H1 (cell line): Measurements from ENCODE around the gene RAB34. TPM values are rescaled to one million over a fixed set of nuclear protein-coding genes. Genes with fewer than 3 reads are reported as not detected.
A peak's percentile ranks its signal among the peaks of the same experiment; 100 is the strongest.

Experiments used
- ASH2L ChIP-seq: fragments of 200-600, 300-600 bp; sonication (generic); IDR thresholded peaks from one replicate; pipeline ENCODE4 v1.7.1; 2017; ENCODE audit warnings: low read length
- ATF3 ChIP-seq: IDR thresholded peaks from 2 replicates; pipeline ENCODE4 v1.6.1; 2011; ENCODE audit warnings: low read depth, mild to moderate bottlenecking, low read length; ENCODE audit not compliant: insufficient read depth
- CBX8 ChIP-seq: fragments of 300-800, 300-1000 bp; sonication (generic); IDR thresholded peaks from 2 replicates; pipeline ENCODE4 v1.7.1; 2016; ENCODE audit warnings: low read depth, low read length, borderline replicate concordance
- EZH2 ChIP-seq: fragments of 200-600 bp; sonication (generic); IDR thresholded peaks from 2 replicates; pipeline ENCODE4 v1.7.1; 2012; ENCODE audit warnings: low read depth, mild to moderate bottlenecking, moderate library complexity, low read length, inconsistent platforms; ENCODE audit not compliant: severe bottlenecking
- JUND ChIP-seq: IDR thresholded peaks from 2 replicates; pipeline ENCODE4 v1.6.1; 2011; ENCODE audit warnings: mild to moderate bottlenecking, improper control_type of control experiment, low read length
- KDM4A ChIP-seq: IDR thresholded peaks from one replicate; pipeline ENCODE4 v1.7.1; 2012; ENCODE audit warnings: low read depth, mild to moderate bottlenecking, moderate library complexity, low read length, inconsistent platforms; ENCODE audit not compliant: severe bottlenecking
- KDM5A ChIP-seq: fragments of 200-600 bp; IDR thresholded peaks from 2 replicates; pipeline ENCODE4 v1.7.1; 2012; ENCODE audit warnings: mild to moderate bottlenecking, low read length, inconsistent platforms, mixed read lengths
- POLR2A ChIP-seq, 2 experiments: IDR thresholded peaks; 1 replicate in 1 of 2; 2 replicates in 1 of 2; pipeline ENCODE4 v1.6.1; 2011; ENCODE audit warnings: low read depth in 2 of 2, low read length in 2 of 2, mild to moderate bottlenecking in 2 of 2; ENCODE audit errors: control extremely low read depth in 1 of 2
- RBBP5 ChIP-seq: IDR thresholded peaks from 2 replicates; pipeline ENCODE4 v1.7.1; 2012; ENCODE audit warnings: low read depth, mild to moderate bottlenecking, inconsistent platforms, low read length, moderate library complexity, borderline replicate concordance
- SIX5 ChIP-seq: IDR thresholded peaks from 2 replicates; pipeline ENCODE4 v1.6.1; 2011; ENCODE audit warnings: mild to moderate bottlenecking, low read depth, low read length
- YY1 ChIP-seq: IDR thresholded peaks from 2 replicates; pipeline ENCODE4 v1.6.1; 2011; ENCODE audit warnings: low read depth, mild to moderate bottlenecking, low read length
- polyA plus RNA-seq, 7 experiments: library from polyadenylated mRNA; depleted of rRNA in 3 of 7; stranded (reverse) in 5 of 7; unstranded in 2 of 7; fragments of >200 nt in 5 of 7; fragments of 200-250 nt in 2 of 7; gene quantifications; 1 replicate in 5 of 7; 2 replicates in 1 of 7; 4 replicates in 1 of 7; pipeline versions ENCODE4 v1.2.1 to v1.2.3, GENCODE V29; 2011 to 2013; ENCODE audit warnings: missing spikeins in 2 of 7, mixed read lengths in 2 of 7
- total RNA-seq: library from RNA; stranded (reverse); fragmentation: NEBNext Ultra II Directional; extraction: Animal tissue kit (Norgen Biotek cat#: 25700); gene quantifications from 2 replicates; pipeline ENCODE4 v1.2.1, GENCODE V29; 2021
- TF ChIP-seq, protein P1 (sequence below): IDR thresholded peaks from 2 replicates; pipeline ENCODE4 v1.6.1; 2012; ENCODE audit warnings: inconsistent platforms
- TF ChIP-seq, protein P2 (sequence below): IDR thresholded peaks from 2 replicates; pipeline ENCODE4 v1.6.1; 2012; ENCODE audit warnings: inconsistent platforms

The RAB34 gene
- total and polyA plus RNA-seq, 2 of the 8 experiments (the other 6 are each of a cell fraction or from before 2014, with no cell fraction given) = 237 to 305 TPM

- no peak for TF ChIP-seq SIX5
- TF ChIP-seq KDM5A = no peak
- no peak for TF ChIP-seq POLR2A (IDR thresholded peaks at IDR 0.05; ENCODE audit: control extremely low read depth in 1 of 2, low read depth in 2 of 2, low read length in 2 of 2)
- TF ChIP-seq EZH2 = no peak
- TF ChIP-seq, protein P1, sequence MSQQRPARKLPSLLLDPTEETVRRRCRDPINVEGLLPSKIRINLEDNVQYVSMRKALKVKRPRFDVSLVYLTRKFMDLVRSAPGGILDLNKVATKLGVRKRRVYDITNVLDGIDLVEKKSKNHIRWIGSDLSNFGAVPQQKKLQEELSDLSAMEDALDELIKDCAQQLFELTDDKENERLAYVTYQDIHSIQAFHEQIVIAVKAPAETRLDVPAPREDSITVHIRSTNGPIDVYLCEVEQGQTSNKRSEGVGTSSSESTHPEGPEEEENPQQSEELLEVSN = no peak
- no peak for TF ChIP-seq JUND
- TF ChIP-seq, protein P2, sequence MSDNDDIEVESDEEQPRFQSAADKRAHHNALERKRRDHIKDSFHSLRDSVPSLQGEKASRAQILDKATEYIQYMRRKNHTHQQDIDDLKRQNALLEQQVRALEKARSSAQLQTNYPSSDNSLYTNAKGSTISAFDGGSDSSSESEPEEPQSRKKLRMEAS = no peak
- no peak for TF ChIP-seq ATF3
- no peak for TF ChIP-seq KDM4A
- no peak for TF ChIP-seq YY1
- peak; percentile 59 for TF ChIP-seq ASH2L
- peak; percentile 59; the same call in 1 of the 2 replicates for TF ChIP-seq RBBP5
- no peak for TF ChIP-seq CBX8
- TF ChIP-seq, all 59 proteins: peak for 4
Measured at GRCh38 chr17:28747051-28747691, 29.5 kb upstream of the RAB34 start (continued).
